HG02938 (cell line): ENCODE measurements around the gene CENPX.
"Not testable (repeated sequence)": the region's sequence is repeated elsewhere in the genome, so short reads cannot be mapped to it uniquely, and the experiment has no call there.

Source experiments
- ATAC-seq: cut with Tn5 transposase; IDR thresholded peaks from one replicate; pipeline ENCODE4 v1.9.1; 2021; ENCODE audit warnings: mild to moderate bottlenecking, moderate library complexity; ENCODE audit not compliant: unreplicated experiment

The CENPX gene

DNA sequence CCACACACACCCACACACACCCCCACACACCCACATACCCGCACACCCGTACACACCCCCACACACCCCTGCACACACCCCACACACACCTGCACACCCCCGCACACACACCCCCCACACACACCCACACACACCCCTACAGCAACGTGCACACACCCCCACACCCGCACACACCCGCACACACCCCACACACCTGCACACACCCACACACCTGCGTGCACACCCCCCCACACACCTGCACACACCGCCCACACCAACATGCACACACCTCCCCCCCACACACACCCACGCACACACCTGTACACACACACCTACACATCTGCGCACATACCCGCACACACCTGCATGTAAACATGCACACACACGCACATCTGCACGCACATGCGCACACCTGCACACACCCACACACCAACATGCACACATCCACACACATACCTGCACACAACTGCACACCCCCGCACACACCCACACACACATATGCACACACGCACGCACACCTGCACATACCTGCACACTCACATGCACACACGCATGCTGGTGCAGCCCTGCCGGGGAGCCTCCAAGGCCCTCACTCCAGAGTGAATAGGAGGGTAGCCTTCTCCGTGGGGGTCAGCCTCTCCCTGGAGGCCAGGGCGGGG is 37.8 kb downstream of the CENPX start:
- ATAC-seq, result no peak

DNA sequence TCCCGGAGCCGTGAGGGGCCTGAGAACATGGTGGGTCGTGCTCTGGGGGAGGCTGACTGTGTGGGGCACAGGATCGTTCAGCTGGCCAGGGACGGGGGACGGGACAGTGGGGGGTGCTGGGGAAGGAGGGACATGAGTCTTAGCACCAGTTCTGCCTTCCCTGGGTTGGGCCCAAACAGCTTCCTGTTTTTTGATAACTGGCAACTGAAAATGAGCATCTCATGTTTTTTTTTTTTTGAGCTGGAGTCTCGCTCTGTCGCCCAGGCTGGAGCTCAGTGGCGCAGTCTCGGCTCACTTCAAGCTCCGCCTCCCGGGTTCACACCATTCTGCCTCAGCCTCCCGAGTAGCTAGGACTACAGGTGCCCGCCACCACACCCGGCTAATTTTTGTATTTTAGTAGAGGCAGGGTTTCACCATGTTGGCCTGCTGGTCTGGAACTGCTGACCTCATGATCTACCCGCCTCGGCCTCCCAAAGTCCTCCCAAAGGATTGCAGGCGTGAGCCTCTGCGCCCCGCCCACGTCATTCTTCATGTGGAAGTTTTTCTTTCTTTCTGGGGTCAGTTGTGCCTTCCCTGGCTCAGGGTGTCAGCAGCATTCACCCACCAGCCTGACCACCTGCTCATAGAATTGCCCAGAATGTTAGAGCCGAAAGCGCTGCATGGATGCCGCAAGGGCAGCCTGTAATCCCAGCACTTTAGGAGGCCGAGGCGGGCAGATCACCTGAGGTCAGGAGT is 38.9 kb downstream of the CENPX start:
- no peak for ATAC-seq

DNA sequence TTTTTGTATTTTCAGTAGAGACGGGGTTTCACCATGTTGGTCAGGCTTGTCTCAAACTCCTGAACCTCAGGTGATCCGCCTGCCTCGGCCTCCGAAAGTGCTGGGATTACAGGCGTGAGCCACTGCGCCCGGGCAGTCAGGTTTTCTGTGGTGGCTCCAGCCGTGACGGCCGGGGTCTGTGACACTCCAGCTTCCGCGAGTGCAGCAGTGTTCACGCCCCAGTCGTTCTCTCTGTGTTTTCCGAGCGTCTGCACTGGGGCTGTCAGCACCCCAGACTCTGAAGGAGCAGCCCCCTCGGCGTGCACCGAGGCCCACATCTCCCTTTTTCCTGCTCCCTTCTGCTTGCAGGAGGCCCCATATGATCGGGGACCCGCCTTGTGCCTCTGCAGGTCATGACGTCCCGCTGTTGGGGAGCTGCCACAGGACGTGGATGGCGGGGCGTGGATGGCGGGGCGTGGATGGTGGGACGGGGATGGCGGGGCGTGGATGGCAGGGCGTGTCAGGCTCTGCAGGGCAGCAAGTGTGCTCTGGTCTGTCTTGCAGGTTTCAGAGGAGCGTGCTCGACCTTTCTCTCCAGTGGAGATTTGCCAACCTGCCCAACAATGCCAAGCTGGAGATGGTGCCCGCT is 39.6 kb downstream of the CENPX start:
- no peak for ATAC-seq

DNA sequence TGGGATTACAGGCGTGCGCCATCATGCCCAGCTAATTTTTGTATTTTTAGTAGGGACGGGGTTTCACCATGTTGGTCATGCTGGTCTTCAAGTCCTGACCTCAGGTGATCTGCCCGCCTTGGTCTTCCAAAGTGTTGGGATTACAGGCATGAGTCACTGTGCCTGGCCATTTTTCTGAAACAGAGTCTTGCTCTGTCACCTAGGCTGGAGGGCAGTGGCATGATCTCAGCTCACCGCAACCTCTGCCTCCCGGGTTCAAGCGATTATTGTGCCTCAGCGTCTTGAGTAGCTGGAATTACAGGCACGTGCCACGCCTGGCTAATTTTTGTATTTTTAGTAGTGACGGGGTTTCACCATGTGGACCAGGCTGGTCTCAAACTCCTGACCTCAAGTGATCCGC is 41.2 kb downstream of the CENPX start:
- not testable (repeated sequence) for ATAC-seq

DNA sequence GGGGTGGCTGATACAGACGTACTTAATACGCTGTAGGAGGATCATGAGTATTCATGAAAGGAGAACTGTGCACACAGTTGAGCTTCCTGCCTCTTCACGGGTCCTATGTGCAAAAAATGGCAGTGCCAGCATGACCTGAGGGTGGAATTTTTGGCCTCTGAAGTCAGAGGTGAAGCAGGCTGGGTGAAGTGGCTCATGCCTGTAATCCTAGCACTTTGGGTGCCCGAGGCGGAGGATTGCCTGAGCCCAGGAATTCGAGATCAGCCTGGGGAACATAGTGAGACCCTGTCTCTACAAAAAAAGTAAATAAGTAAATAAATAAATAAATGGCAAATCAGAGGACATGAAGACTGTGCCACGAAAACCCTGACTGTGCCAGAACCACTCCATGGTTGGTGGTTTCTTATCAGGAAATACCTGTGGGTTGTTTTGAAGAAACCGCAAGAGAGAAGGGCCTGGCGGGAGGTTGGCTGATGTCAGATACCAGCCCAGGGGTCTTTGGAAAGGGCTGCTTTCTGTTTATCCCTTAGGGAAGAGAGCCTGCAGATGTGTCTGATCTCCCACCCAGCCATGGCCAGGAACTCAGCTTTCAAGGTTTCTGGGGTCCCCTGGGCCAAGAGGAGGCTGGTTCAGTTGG is 41.9 kb downstream of the CENPX start:
- ATAC-seq, result no peak

DNA sequence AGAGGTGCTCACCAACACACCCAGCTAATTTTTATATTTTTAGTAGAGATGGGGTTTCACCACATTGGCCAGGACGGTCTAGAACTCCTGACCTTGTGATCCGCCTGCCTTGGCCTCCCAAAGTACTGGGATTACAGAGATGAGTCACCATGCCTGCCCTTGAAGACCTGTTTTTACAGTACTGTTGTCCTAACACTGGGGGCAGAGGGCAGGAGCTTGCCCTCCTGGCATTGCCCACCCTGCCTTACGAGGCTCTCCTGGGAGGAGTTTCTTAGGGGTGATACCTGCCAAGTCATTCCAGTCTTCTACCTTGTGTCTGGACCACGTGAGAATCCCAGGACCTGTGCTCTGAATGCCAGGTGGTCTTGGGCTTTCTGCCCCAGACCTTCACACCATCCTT is 42.6 kb downstream of the CENPX start:
- no peak for ATAC-seq

DNA sequence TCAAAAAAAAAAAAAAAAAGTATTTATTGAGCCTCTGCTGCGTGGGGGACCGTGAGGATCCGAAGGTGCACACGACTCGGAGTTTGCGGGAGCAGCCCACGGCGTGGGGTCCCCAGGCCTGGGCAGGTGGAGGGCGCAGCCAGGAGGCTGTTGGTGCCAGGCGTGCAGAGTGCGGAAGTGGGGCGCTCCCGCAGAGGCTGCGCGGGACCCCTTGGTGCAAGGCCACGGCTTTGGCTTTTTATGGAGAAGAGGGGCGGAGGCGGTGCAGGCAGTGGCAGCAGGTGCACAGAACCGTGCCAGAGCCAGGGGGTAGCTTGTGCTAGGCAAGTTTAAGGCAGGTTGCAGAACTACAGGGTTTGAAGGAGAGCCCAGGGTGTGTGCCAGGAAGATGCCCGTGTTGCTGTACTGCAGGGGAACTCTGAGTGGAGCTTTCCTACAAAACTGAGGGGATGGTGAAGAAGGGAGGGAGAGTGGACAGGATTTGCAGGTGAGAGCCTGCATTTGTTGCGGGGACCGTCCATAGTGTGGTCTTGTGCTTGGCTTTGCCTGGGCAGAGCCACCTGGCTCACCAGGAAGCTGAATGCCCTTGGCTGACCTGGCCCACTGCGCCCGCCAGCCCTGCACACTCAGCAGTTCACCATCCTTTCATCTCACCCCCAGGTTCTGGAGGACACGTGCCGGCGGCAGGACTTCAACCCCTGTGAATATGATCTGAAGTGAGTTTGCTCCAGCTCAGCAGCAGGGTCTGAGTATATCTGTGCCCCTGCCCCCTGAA is 44.0 kb downstream of the CENPX start:
- ATAC-seq, result no peak

DNA sequence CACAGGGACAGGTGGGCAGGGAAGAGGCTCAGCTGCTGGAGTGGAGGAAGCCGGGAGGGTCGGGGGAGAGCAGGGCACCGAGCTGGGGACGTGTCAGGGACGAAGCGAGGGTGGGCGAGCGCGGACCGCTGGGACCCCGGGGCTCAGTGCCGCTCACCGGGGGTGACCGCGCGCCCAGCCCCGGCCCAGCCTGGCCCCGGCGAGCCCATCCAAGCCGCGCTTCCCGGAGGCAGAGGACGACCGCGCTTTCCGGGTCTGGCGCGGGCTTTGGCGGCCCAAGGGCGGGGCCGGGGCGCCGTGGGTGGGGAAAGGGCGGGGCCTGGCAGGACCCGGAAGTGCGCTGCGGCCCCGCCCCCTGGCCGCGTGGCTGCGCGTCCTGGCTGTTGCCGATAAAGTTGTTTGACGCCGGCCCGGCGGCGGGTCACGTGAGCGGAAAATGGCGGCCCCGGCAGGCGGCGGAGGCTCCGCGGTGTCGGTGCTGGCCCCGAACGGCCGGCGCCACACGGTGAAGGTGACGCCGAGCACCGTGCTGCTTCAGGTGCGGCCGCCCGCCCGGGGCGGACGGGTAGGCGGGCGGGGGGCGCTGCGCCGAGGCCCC is 45.4 kb downstream of the CENPX start, which contains the start of gene ASPSCR1:
TSS of gene ASPSCR1 (plus strand) at position 419 of the 598 bp plus-strand sequence. CDS start at position 437, 18 bp downstream.
- ATAC-seq, result peak; percentile 82

DNA sequence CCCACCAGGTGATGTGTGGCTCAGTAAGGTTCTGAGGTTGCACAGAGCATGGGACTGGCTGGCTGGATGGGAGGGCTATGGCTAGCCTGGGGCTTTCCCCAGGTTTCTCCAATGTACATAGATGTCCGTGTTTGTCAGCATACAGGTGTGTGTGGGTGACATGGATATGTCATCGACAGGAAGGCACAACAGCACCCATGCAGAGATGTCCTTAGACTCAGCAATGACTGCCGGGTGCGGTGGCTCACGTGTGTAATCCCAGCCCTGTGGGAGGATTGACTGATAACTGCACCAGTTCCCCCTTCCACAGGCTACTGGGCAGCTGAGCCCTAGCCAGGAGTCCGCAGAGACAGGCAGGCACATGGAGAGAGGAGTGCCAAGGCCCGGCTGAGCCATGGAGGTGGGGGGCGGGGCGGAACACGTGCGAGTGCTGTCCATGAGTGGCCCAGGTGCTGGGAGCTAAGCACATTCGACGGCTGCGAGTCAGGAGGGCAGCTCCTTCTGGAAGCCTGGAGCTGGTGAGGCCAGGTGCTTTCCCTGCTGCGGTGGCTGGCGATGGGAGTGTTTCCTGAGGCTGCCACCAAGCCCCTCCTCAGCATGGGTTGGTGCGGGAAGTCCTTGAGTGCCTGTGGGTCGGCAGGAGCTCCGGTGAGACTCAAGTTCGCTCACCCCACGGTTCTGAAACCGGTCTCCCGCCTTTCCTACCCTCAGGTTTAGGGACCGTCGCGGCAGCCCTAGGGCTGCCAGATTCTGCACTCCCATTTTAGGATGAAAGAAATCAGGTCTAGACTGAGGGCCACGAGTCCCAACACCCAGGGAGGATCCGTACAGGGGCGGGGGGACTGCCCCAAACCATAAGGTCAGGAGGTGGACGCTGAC is 46.1 kb downstream of the CENPX start:
- peak; percentile 17 for ATAC-seq

DNA sequence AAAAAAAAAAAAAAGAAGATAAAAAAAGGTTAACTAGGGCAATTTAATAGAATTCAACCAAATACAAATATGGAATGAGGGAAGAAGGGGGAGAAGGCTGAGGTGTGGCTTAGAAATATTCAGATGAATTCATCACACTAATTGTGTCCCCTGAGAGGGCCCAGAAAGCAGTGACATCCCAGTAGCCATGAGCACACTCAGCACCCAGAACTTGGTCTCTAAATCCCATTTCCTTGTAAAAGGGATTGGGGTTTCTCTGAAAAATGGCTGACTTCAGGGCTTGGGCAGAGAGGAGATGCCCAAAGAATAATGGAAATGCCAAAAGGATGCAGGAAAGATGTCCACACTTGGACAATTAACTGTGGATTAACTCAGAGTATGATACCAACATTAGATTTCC is 49.2 kb downstream of the CENPX start:
- no peak for ATAC-seq

DNA sequence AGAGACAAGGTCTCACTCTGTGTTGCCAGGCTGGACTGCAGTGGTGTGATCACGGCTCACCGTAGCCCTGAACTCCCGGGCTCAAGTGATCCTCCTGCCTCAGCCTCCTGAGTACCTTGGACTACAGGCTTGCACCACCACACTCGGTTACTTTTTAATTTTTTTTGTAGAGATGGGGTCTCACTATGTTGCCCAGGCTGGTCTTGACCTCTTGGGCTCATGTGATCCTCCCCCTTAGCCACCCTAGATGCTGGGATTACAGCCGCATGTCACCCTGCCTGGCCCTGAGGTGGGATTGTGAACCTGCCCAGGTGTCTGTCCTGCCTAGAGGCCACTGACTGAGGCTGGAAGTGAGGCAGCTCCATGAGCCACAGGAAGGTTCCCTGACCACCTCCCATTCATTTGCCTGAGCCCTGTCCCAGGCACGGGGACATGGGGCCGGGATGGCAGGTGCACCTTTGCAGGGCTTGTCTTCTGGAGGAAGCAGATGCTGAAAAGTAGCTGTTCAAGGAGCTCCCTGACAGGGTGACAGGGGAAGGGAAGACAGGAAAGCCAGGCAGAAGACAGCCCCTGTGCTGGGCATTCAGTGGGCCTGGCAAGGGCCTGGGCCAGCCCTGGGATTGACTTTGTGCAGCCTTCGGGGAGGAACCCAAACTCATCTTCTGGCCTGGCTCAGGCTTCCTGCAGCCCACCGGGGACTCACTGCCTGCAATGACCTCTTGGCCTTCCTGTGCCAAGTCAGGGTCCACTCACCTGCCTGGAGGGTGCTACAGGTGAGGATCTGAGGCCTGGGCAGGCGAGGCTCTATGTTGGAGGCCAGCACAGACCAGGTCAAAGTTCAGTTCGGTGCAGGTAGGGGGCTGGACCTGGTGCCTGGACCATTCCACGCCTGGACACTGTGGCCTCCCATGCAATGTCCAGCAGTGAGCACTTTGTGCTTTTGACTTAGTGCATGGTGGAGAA is 53.5 kb downstream of the CENPX start:
- no peak for ATAC-seq
